Measurements from ENCODE around the gene EIF4B.
A peak's percentile ranks its signal among the peaks of the same experiment; 100 is the strongest.

EIF4B gene

DNA sequence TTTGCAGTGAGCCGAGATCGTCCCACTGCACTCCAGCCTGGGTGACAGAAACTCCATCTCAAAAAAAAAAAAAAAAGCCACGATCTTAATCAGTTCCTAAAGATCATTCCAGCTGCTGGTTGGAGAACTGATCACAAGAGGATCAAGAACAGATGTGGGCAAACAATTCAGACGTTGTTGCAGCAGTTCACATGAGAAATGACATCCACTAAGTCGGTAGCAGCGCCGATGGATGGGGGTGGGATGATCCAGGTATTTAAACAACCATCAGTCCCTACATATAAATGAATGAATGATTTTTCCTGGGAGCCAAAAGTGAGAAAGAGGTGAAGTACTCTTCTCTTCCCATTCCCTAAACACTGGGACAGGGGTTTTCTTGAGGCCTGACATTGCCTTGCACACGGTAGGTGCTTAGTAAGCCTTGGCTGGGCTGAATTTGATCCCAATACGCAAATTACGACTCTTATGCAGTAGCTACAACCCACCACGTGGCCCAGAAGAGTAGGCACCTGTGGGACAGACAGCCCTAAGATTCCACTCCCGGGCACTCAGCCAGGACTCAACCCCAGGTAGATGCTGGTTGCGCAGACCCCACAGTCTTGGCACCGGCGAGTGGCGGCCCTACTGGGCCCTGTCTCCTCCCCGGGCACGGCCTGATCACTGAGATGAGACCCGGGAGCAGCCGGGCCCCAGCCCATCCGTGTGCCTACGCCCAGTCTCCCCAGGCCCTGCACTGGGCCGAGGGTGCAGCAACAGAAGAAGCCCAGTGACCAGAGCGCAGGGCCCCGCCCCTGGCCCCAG, 72.4 kb downstream of the EIF4B start:
- no peak for DNase-seq (ENCODE audit: low spot score)
- H3K9me3 ChIP-seq (ENCODE audit: severe bottlenecking): no peaks in the 10 kb centered on the region
- ATAC-seq (ENCODE audit: low read depth): peak; percentile 13
- H3K4me3 ChIP-seq (ENCODE audit: severe bottlenecking): peak overlapping the region; percentile 42
- H3K27ac ChIP-seq (ENCODE audit: poor library complexity, severe bottlenecking): peak overlapping the region; percentile 57
- TF ChIP-seq, protein P1, sequence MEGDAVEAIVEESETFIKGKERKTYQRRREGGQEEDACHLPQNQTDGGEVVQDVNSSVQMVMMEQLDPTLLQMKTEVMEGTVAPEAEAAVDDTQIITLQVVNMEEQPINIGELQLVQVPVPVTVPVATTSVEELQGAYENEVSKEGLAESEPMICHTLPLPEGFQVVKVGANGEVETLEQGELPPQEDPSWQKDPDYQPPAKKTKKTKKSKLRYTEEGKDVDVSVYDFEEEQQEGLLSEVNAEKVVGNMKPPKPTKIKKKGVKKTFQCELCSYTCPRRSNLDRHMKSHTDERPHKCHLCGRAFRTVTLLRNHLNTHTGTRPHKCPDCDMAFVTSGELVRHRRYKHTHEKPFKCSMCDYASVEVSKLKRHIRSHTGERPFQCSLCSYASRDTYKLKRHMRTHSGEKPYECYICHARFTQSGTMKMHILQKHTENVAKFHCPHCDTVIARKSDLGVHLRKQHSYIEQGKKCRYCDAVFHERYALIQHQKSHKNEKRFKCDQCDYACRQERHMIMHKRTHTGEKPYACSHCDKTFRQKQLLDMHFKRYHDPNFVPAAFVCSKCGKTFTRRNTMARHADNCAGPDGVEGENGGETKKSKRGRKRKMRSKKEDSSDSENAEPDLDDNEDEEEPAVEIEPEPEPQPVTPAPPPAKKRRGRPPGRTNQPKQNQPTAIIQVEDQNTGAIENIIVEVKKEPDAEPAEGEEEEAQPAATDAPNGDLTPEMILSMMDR (IDR thresholded peaks at IDR 0.05; ENCODE audit: poor library complexity, severe bottlenecking): no peak
- peaks cover 15% of the 10 kb centered on the region for H3K4me1 ChIP-seq (ENCODE audit: insufficient read depth, poor library complexity, severe bottlenecking)
- H3K27me3 ChIP-seq (ENCODE audit: insufficient read depth, poor library complexity, severe bottlenecking): no peaks in the 10 kb centered on the region
- H3K36me3 ChIP-seq (ENCODE audit: low read depth): peaks cover 41% of the 10 kb centered on the region

DNA sequence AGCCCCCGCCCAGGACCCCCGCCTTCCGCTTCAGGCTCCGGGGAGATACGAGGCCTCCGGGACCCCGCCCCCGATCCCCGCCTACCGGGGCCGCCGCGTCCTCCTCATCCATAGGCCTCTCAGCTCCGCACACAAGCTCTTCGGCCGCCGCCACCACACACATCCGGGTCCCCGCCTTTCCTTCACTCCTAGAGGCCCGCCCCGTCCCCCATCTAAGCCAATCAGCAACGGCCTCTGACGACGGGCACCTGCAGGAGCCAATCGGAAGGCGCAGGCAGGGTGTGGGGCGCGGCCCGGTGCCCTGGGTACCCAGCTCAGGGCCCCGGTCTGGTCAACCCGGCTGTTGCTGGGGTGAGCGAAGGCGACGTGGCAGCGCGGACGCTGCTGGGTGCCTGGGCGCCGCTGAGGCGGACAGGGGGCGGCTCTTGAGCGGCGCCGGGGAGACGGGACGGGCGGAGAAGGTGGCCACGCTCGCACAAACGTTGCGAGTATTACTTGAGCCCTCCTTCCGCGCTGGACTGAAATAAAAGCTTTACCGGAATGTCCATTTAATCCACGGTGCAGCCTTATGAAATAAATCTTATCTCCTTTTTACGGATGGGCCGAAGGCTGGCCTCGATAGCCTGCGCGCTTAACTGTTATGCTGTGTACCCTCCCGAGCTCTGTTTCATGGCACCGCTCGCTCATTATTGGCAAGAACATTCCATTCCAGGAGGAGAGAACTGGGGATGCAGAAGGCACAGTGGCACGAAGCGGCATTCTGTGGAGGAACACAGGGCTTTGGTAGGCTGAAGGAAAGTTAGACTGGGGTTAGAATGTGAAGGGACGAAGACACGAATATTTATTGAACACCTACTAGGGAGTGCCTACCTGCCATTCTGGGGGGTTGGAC, 73.2 kb downstream of the EIF4B start, which contains the start of gene SPRYD3:
SPRYD3 (minus strand) TSS at position 165 of the 892 bp plus-strand sequence; CDS start at position 108, 57 bp downstream.
- Histone ChIP-seq H3K36me3 (ENCODE audit: low read depth) (peaks cover 33% of the 10 kb centered on the region), H3K4me3 (ENCODE audit: severe bottlenecking) (peak within 1 kb of the TSS; percentile 42), H3K27ac (ENCODE audit: poor library complexity, severe bottlenecking) (peak within 1 kb of the TSS; percentile 57), H3K4me1 (ENCODE audit: insufficient read depth, poor library complexity, severe bottlenecking) (peaks cover 15% of the 10 kb centered on the region), H3K9me3 (ENCODE audit: severe bottlenecking) (no peaks in the 10 kb centered on the region), H3K27me3 (ENCODE audit: insufficient read depth, poor library complexity, severe bottlenecking) (no peaks in the 10 kb centered on the region)
- TF ChIP-seq, protein P1 (IDR thresholded peaks at IDR 0.05; ENCODE audit: poor library complexity, severe bottlenecking): no peak
- peak; percentile 98 for ATAC-seq (ENCODE audit: low read depth)
- DNase-seq (ENCODE audit: low spot score): peak; percentile 96

DNA sequence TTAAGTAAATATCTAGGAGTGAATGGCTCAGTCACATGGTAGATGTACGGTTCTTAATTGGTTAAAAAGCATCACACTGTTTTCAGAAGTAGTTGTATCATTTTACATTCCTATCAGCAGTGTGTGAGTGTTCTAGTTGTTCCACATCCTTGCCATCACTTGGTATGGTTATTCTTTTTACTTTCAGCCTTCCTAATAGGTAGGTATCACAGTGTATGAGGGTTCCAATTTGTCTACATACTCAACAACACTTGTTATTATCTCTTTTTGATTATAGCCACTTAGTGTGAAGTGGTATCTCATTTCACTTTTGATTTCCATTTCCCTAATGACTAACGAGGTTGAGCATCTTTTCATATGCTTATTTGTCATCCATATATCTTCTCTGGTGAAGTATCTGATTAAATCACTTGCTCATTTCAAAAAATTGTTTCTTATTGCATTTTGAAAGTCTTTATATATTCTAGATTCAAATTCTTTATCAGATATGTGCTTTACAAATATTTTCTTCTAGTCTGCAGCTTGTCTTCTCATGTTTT, 76.5 kb downstream of the EIF4B start:
- TF ChIP-seq, protein P1 (IDR thresholded peaks at IDR 0.05; ENCODE audit: poor library complexity, severe bottlenecking): no peak
- H3K27ac ChIP-seq (ENCODE audit: poor library complexity, severe bottlenecking): no peak overlapping the region
- DNase-seq (ENCODE audit: low spot score) (no peak), ATAC-seq (ENCODE audit: low read depth) (no peak)
- peaks cover 15% of the 10 kb centered on the region for H3K4me1 ChIP-seq (ENCODE audit: insufficient read depth, poor library complexity, severe bottlenecking)
- no peaks in the 10 kb centered on the region for H3K27me3 ChIP-seq (ENCODE audit: insufficient read depth, poor library complexity, severe bottlenecking)
- H3K9me3 ChIP-seq (ENCODE audit: severe bottlenecking): no peaks in the 10 kb centered on the region
- peaks cover 2% of the 10 kb centered on the region; the same call in 1 of the 2 replicates for H3K36me3 ChIP-seq (ENCODE audit: low read depth)
- H3K4me3 ChIP-seq (ENCODE audit: severe bottlenecking): no peak overlapping the region

DNA sequence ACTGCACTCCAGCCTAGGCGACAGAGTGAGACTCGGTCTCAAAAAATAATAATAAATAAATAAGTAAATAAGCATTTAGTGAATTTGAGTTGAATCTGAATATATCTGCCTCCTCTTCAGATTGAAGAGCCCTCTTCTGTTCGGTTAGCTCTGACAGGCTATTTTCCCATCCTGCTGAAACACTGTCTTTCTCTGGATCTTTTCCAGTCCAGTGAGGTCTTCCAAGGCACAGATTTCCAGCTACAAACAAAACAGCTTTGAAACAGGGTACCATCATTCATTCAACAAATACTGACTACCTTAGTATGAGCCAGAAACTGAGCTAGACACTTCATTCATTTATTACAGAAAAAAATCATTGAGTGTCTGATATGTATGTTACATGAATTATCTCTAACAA, 80.1 kb downstream of the EIF4B start:
- DNase-seq (ENCODE audit: low spot score): no peak
- Histone ChIP-seq H3K27ac (ENCODE audit: poor library complexity, severe bottlenecking) (no peak overlapping the region), H3K36me3 (ENCODE audit: low read depth) (no peaks in the 10 kb centered on the region), H3K27me3 (ENCODE audit: insufficient read depth, poor library complexity, severe bottlenecking) (no peaks in the 10 kb centered on the region), H3K4me3 (ENCODE audit: severe bottlenecking) (no peak overlapping the region), H3K9me3 (ENCODE audit: severe bottlenecking) (no peaks in the 10 kb centered on the region), H3K4me1 (ENCODE audit: insufficient read depth, poor library complexity, severe bottlenecking) (no peaks in the 10 kb centered on the region)
- TF ChIP-seq, protein P1 (IDR thresholded peaks at IDR 0.05; ENCODE audit: poor library complexity, severe bottlenecking): no peak
- ATAC-seq (ENCODE audit: low read depth): no peak

All from RWPE2 (cell line).